Measurements from ENCODE around the gene EPSTI1. TPM values are rescaled to one million over a fixed set of nuclear protein-coding genes. Genes with fewer than 3 reads are reported as not detected.

The EPSTI1 gene
- total and polyA plus RNA-seq, 10 of the 15 experiments (the other 5 are each of a cell fraction or from before 2014, with no cell fraction given), result 4.7 to 32.0 (median 24.2) TPM

DNA sequence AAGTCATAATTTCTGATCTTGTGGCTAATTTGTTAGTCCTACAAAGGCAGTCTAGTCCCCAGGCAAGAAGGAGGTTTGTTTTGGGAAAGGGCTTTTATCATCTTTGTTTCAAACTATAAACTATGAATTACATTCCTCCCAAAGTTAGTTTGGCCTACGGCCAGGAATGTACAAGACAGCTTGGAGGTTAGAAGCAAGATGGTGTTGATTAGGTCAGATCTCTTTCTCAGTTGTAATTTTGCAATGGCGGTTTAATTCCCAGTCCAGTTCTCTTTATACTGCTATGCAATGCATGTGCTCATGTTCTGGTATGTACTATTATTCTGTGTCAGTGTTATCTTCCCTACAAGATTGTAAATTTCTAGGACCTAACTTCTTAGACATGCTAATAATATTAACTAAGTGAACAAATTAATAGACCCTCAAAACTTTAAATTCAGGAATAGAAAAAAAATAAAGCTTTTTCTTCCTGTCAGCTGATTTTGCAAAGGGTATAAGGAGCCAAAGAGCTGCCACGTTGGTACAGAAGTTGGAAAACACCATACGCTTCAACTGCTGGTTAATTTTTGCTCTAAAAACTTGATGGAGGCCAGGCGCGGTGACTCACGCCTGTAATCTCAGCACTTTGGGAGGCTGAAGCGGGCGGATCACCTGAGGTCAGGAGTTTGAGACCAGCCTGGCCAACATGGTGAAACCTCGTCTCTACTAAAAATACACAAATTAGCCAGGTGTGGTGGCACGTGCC, 30.1 kb upstream of the EPSTI1 start:
- no peaks in the 10 kb centered on the region for H3K36me3 ChIP-seq (ENCODE audit: control insufficient read depth in 2 of 2, insufficient read depth in 2 of 2, low read length in 1 of 2)
- H3K9ac ChIP-seq (ENCODE audit: control insufficient read depth, insufficient read depth, low read length), result no peak overlapping the region
- 93% methylated on average over 11 of the region's 11 CpGs for WGBS (ENCODE audit: insufficient coverage, insufficient replicate concordance, low lambda C conversion rate, missing lambda C conversion rate)
- H4K20me1 ChIP-seq (ENCODE audit: control insufficient read depth, insufficient read depth), result no peaks in the 10 kb centered on the region
- ATAC-seq, result no peak
- no peaks in the 10 kb centered on the region for H3K27me3 ChIP-seq (replicated peaks in 1 of 2; ENCODE audit: control insufficient read depth in 2 of 2, insufficient read depth in 2 of 2, low read length in 1 of 2)
- intact Hi-C loops (cut with micrococcal nuclease; ENCODE audit: unreplicated experiment) (no loop called here), in situ Hi-C loops (cut with MboI) (no loop called here)
- H3K4me3 ChIP-seq, result no peak overlapping the region
- SMC1A ChIA-PET (ENCODE audit: uncharacterized antibody, unreplicated experiment), result interaction anchor here (1.0 to 11.8 kb wide), 11 partner anchors 8 to 145 kb away, joined by 3 to 150 read pairs (median 5); partner anchors contain the start of gene EPSTI1
- H3K79me2 ChIP-seq (ENCODE audit: control insufficient read depth, insufficient read depth, low read length), result peaks cover 29% of the 10 kb centered on the region
- TF ChIP-seq, protein P1, sequence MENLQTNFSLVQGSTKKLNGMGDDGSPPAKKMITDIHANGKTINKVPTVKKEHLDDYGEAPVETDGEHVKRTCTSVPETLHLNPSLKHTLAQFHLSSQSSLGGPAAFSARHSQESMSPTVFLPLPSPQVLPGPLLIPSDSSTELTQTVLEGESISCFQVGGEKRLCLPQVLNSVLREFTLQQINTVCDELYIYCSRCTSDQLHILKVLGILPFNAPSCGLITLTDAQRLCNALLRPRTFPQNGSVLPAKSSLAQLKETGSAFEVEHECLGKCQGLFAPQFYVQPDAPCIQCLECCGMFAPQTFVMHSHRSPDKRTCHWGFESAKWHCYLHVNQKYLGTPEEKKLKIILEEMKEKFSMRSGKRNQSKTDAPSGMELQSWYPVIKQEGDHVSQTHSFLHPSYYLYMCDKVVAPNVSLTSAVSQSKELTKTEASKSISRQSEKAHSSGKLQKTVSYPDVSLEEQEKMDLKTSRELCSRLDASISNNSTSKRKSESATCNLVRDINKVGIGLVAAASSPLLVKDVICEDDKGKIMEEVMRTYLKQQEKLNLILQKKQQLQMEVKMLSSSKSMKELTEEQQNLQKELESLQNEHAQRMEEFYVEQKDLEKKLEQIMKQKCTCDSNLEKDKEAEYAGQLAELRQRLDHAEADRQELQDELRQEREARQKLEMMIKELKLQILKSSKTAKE (IDR thresholded peaks at IDR 0.05; ENCODE audit: low read depth, poor library complexity, severe bottlenecking), result no peak
- TF ChIP-seq NFYB (IDR thresholded peaks at IDR 0.05; ENCODE audit: insufficient read depth, low read depth, low read length), result no peak
- TF ChIP-seq, protein P2, sequence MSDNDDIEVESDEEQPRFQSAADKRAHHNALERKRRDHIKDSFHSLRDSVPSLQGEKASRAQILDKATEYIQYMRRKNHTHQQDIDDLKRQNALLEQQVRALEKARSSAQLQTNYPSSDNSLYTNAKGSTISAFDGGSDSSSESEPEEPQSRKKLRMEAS (IDR thresholded peaks at IDR 0.05; ENCODE audit: low read depth, low read length), result no peak
- no peak for TF ChIP-seq CREB1 (IDR thresholded peaks at IDR 0.05; ENCODE audit: low read depth)
- no peak for TF ChIP-seq BRCA1 (IDR thresholded peaks at IDR 0.05; ENCODE audit: low read depth, low read length)
- no peak for TF ChIP-seq YBX1 (IDR thresholded peaks at IDR 0.05)
- no peak for TF ChIP-seq MYC (IDR thresholded peaks at IDR 0.05; ENCODE audit: insufficient read depth, insufficient read length, insufficient replicate concordance, low read length, severe bottlenecking)
- TF ChIP-seq, protein P3, sequence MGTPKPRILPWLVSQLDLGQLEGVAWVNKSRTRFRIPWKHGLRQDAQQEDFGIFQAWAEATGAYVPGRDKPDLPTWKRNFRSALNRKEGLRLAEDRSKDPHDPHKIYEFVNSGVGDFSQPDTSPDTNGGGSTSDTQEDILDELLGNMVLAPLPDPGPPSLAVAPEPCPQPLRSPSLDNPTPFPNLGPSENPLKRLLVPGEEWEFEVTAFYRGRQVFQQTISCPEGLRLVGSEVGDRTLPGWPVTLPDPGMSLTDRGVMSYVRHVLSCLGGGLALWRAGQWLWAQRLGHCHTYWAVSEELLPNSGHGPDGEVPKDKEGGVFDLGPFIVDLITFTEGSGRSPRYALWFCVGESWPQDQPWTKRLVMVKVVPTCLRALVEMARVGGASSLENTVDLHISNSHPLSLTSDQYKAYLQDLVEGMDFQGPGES (IDR thresholded peaks at IDR 0.05), result no peak
- TF ChIP-seq MEF2A (IDR thresholded peaks at IDR 0.05; ENCODE audit: insufficient read depth, low read depth, low read length), result no peak
- TF ChIP-seq BACH1 (IDR thresholded peaks at IDR 0.05; ENCODE audit: borderline replicate concordance), result no peak
- no peak for TF ChIP-seq ZBED1 (IDR thresholded peaks at IDR 0.05; ENCODE audit: borderline replicate concordance)
- POLR2A ChIA-PET, result interaction anchor here (1.1 to 5.5 kb wide), 3 partner anchors 25 to 32 kb away, joined by 3 to 49 read pairs (median 4); partner anchors contain the start of gene EPSTI1
- no peak overlapping the region for H3K4me2 ChIP-seq (ENCODE audit: control insufficient read depth, insufficient read depth)
- peaks cover 6% of the 10 kb centered on the region for H3K4me1 ChIP-seq (ENCODE audit: control insufficient read depth, insufficient read depth, low read length)
- DNase-seq (ENCODE audit: low read depth, low spot score), result no peak
- H3K27ac ChIP-seq (ENCODE audit: control insufficient read depth, insufficient read depth), result no peak overlapping the region
- CTCF ChIA-PET, result interaction anchor here (0.6 to 3.2 kb wide), 9 partner anchors 8 to 110 kb away, joined by 3 to 17 read pairs (median 3); no protein-coding TSS in a partner anchor
- no peak for FAIRE-seq
- H2AFZ ChIP-seq (ENCODE audit: control insufficient read depth, low read depth, low read length), result no peak overlapping the region
- RAD21 ChIA-PET (ENCODE audit: unreplicated experiment), result interaction anchor here (1.0 to 5.2 kb wide), 8 partner anchors 23 to 110 kb away, joined by 3 to 33 read pairs (median 6); partner anchors contain the start of gene EPSTI1
- no peaks in the 10 kb centered on the region for H3K9me3 ChIP-seq (replicated peaks; ENCODE audit: control insufficient read depth, insufficient read depth, low read length)
- no TSS peak for BruUV-seq (replicated peaks)

Data from GM12878 (cell line).